ENCODE measurements around the gene ADRM1.

DNA sequence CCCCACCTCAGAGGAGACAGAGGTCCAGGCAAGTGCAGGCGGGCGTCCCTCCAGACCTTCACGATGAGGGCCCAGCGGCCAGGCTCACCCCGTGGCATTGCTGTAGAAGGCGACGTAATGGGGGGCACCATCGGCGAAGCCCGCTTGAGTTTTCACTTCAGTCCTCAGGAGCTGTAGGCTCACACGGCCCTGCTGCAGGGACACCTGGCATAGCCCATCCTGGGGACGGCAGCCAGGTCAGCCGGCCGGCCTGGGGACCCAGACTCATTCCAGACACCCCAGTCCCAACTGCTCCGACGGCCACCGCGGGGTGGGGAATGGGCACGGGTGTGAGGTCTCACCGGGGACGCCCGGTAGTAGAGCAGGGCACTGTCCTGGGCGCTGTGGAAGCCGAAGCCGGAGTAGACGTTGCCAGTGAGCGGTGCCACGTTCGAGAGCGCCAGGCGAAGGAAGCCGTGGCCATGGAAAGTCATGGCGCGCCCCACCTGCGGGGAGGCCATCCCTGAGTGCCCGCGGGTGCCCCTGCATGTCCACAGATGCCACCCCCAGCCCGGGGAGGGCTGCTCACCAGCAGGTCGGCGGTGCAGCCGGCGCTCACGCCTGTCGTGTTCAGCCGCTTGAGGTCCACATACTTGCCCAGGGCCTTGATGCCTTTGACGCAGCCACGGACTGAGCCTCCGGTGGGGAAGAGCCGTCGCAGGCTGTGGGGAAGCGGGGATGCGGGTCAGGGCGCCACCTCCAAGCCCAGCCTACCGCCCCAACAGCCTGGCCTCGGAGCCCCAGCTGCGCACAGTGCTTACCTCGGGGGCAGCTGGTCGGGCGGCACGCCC, 9.2 kb downstream of the ADRM1 start:
- no peak for TF ChIP-seq MAX (CRISPR knock-in tag; IDR thresholded peaks at IDR 0.05)
- no peak for TF ChIP-seq CTCF (IDR thresholded peaks at IDR 0.05)
- no peak for TF ChIP-seq ATF6 (CRISPR knock-in tag; IDR thresholded peaks at IDR 0.05)
- no peak for TF ChIP-seq NFATC4 (CRISPR knock-in tag; IDR thresholded peaks at IDR 0.05)
- no peak for TF ChIP-seq FOXP4 (CRISPR knock-in tag; IDR thresholded peaks at IDR 0.05)
- TF ChIP-seq TEAD4 (CRISPR knock-in tag; IDR thresholded peaks at IDR 0.05) = no peak
- TF ChIP-seq ZNF138 (CRISPR knock-in tag; conservative IDR thresholded peaks at IDR 0.05) = no peak
- TF ChIP-seq TEAD1 (CRISPR knock-in tag; IDR thresholded peaks at IDR 0.05) = no peak
- no peak for TF ChIP-seq HMGA2 (CRISPR knock-in tag; IDR thresholded peaks at IDR 0.05)
- no peak for TF ChIP-seq SMAD4 (CRISPR knock-in tag; IDR thresholded peaks at IDR 0.05)
- no peak for TF ChIP-seq MXD4 (CRISPR knock-in tag; IDR thresholded peaks at IDR 0.05; ENCODE audit: borderline replicate concordance)
- TF ChIP-seq OVOL2 (CRISPR knock-in tag; IDR thresholded peaks at IDR 0.05; ENCODE audit: borderline replicate concordance) = no peak
